ENCODE measurements around the gene SCRN1.

Gene SCRN1

GRCh38 chr7:29883462-29884398 lies 105.9 kb downstream of the SCRN1 start:
- TF ChIP-seq FOXP2 (optimal IDR thresholded peaks at IDR 0.05; ENCODE audit: borderline replicate concordance, extremely low read depth, extremely low read length, insufficient read depth), result no peak
- no peak for TF ChIP-seq SIN3A (IDR thresholded peaks at IDR 0.05; ENCODE audit: borderline replicate concordance, insufficient read depth, low read length)
- TF ChIP-seq REST (IDR thresholded peaks at IDR 0.05; ENCODE audit: insufficient read depth in 1 of 2, low read depth in 2 of 2, low read length in 2 of 2), result no peak
- no peak for TF ChIP-seq POLR2AphosphoS5 (IDR thresholded peaks at IDR 0.05; ENCODE audit: low read depth, low read length)

- TF ChIP-seq FOXP2 (optimal IDR thresholded peaks at IDR 0.05; ENCODE audit: borderline replicate concordance, extremely low read depth, extremely low read length, insufficient read depth), result no peak
- TF ChIP-seq REST (IDR thresholded peaks at IDR 0.05; ENCODE audit: insufficient read depth in 1 of 2, low read depth in 2 of 2, low read length in 2 of 2), result no peak
- no peak for TF ChIP-seq POLR2AphosphoS5 (IDR thresholded peaks at IDR 0.05; ENCODE audit: low read depth, low read length)
- no peak for TF ChIP-seq SIN3A (IDR thresholded peaks at IDR 0.05; ENCODE audit: borderline replicate concordance, insufficient read depth, low read length)
- TF ChIP-seq TAF1 (IDR thresholded peaks at IDR 0.05; ENCODE audit: borderline replicate concordance, insufficient read depth, low read length), result no peak
These were observed 107.1 kb downstream of the SCRN1 start for GRCh38 chr7:29882481-29882880.

GRCh38 chr7:29881724-29882123 lies 107.9 kb downstream of the SCRN1 start:
- no peak for TF ChIP-seq FOXP2 (optimal IDR thresholded peaks at IDR 0.05; ENCODE audit: borderline replicate concordance, extremely low read depth, extremely low read length, insufficient read depth)
- no peak for TF ChIP-seq POLR2AphosphoS5 (IDR thresholded peaks at IDR 0.05; ENCODE audit: low read depth, low read length)
- no peak for TF ChIP-seq SIN3A (IDR thresholded peaks at IDR 0.05; ENCODE audit: borderline replicate concordance, insufficient read depth, low read length)
- no peak for TF ChIP-seq TAF1 (IDR thresholded peaks at IDR 0.05; ENCODE audit: borderline replicate concordance, insufficient read depth, low read length)
- no peak for TF ChIP-seq REST (IDR thresholded peaks at IDR 0.05; ENCODE audit: insufficient read depth in 1 of 2, low read depth in 2 of 2, low read length in 2 of 2)

GRCh38 chr7:29879609-29880008 lies 110.0 kb downstream of the SCRN1 start:
- TF ChIP-seq TAF1 (IDR thresholded peaks at IDR 0.05; ENCODE audit: borderline replicate concordance, insufficient read depth, low read length), result no peak
- no peak for TF ChIP-seq POLR2AphosphoS5 (IDR thresholded peaks at IDR 0.05; ENCODE audit: low read depth, low read length)
- no peak for TF ChIP-seq REST (IDR thresholded peaks at IDR 0.05; ENCODE audit: insufficient read depth in 1 of 2, low read depth in 2 of 2, low read length in 2 of 2)
- TF ChIP-seq SIN3A (IDR thresholded peaks at IDR 0.05; ENCODE audit: borderline replicate concordance, insufficient read depth, low read length), result no peak
- TF ChIP-seq FOXP2 (optimal IDR thresholded peaks at IDR 0.05; ENCODE audit: borderline replicate concordance, extremely low read depth, extremely low read length, insufficient read depth), result no peak
